Measurements from ENCODE around the gene MIPEP. TPM values are rescaled to one million over a fixed set of nuclear protein-coding genes. Genes with fewer than 3 reads are reported as not detected.

Gene MIPEP
- total and polyA plus RNA-seq, 2 experiments from 2014 or later = 17.1 to 19.8 TPM

GRCh38 chr13:23680845-23681669 lies 208.1 kb downstream of the MIPEP start:
- Histone ChIP-seq H2AFZ (no peak overlapping the region), H3K4me1 (ENCODE audit: insufficient read depth) (peaks cover 13% of the 10 kb centered on the region), H3K9me2 (replicated peaks; ENCODE audit: insufficient read depth) (no peaks in the 10 kb centered on the region), H4K20me1 (ENCODE audit: insufficient read depth, poor library complexity, severe bottlenecking) (no peaks in the 10 kb centered on the region), H3K9me3 (ENCODE audit: low read depth) (peaks cover 6% of the 10 kb centered on the region), H3K4me2 (no peak overlapping the region), H3K79me2 (no peaks in the 10 kb centered on the region), H3K27me3 (no peaks in the 10 kb centered on the region), H3K4me3 (no peak overlapping the region), H3K36me3 (replicated peaks; ENCODE audit: insufficient read depth, low read depth) (no peaks in the 10 kb centered on the region), H3K27ac (no peak overlapping the region)
- TF ChIP-seq CTCF (IDR thresholded peaks at IDR 0.05; ENCODE audit: poor library complexity) = no peak
- no peak for TF ChIP-seq EZH2 (IDR thresholded peaks at IDR 0.05; ENCODE audit: borderline replicate concordance)
- TF ChIP-seq EZH2phosphoT487 (IDR thresholded peaks at IDR 0.05; ENCODE audit: low read depth, severe bottlenecking, unreplicated experiment) = no peak
- WGBS (ENCODE audit: low lambda C conversion rate, missing lambda C conversion rate) = 77% methylated on average over 10 of the region's 10 CpGs
- DNase-seq (ENCODE audit: low spot score) = peak; percentile 28

Small RNAs within 50 kb of the gene (small RNA-seq; reads per million reads assigned to genes)
- not detected for gene MTCO3P2

Other genes starting within 250 kb of the MIPEP start
- gene C1QTNF9B, start 8.1 kb upstream of the MIPEP start, total RNA-seq = not detected in 2 replicates
- 0.29 and 0.30 TPM in 2 replicates for gene C1QTNF9B, start 8.1 kb upstream of the MIPEP start, polyA plus RNA-seq

Data from hepatocyte (in vitro differentiated cells).